ENCODE measurements around the gene COPS3. TPM values are rescaled to one million over a fixed set of nuclear protein-coding genes. Genes with fewer than 3 reads are reported as not detected.

COPS3 gene
- total and polyA plus RNA-seq, 9 of the 15 experiments (the other 6 are each of a cell fraction or from before 2014, with no cell fraction given) = 92.4 to 295 (median 167) TPM

GRCh38 chr17:17303010-17303846 lies 22.2 kb upstream of the COPS3 start, which contains the start of gene NT5M (continued):
- TF ChIP-seq, protein P1, sequence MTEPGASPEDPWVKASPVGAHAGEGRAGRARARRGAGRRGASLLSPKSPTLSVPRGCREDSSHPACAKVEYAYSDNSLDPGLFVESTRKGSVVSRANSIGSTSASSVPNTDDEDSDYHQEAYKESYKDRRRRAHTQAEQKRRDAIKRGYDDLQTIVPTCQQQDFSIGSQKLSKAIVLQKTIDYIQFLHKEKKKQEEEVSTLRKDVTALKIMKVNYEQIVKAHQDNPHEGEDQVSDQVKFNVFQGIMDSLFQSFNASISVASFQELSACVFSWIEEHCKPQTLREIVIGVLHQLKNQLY (CRISPR knock-in tag; conservative IDR thresholded peaks at IDR 0.05) = no peak
- no peak for TF ChIP-seq KDM1A (IDR thresholded peaks at IDR 0.05)
- TF ChIP-seq, protein P2, sequence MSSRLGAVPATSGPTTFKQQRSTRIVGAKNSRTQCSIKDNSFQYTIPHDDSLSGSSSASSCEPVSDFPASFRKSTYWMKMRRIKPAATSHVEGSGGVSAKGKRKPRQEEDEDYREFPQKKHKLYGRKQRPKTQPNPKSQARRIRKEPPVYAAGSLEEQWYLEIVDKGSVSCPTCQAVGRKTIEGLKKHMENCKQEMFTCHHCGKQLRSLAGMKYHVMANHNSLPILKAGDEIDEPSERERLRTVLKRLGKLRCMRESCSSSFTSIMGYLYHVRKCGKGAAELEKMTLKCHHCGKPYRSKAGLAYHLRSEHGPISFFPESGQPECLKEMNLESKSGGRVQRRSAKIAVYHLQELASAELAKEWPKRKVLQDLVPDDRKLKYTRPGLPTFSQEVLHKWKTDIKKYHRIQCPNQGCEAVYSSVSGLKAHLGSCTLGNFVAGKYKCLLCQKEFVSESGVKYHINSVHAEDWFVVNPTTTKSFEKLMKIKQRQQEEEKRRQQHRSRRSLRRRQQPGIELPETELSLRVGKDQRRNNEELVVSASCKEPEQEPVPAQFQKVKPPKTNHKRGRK (tag; IDR thresholded peaks at IDR 0.05) = no peak
- TF ChIP-seq MITF (IDR thresholded peaks at IDR 0.05) = no peak
- peak; percentile 41 to 84 for TF ChIP-seq E2F6 (IDR thresholded peaks at IDR 0.05; ENCODE audit: borderline replicate concordance in 1 of 2, extremely low read depth in 1 of 2, insufficient read depth in 1 of 2, insufficient read length in 1 of 2, low read depth in 1 of 2, low read length in 1 of 2, poor library complexity in 1 of 2, severe bottlenecking in 1 of 2)
- TF ChIP-seq, protein P3, sequence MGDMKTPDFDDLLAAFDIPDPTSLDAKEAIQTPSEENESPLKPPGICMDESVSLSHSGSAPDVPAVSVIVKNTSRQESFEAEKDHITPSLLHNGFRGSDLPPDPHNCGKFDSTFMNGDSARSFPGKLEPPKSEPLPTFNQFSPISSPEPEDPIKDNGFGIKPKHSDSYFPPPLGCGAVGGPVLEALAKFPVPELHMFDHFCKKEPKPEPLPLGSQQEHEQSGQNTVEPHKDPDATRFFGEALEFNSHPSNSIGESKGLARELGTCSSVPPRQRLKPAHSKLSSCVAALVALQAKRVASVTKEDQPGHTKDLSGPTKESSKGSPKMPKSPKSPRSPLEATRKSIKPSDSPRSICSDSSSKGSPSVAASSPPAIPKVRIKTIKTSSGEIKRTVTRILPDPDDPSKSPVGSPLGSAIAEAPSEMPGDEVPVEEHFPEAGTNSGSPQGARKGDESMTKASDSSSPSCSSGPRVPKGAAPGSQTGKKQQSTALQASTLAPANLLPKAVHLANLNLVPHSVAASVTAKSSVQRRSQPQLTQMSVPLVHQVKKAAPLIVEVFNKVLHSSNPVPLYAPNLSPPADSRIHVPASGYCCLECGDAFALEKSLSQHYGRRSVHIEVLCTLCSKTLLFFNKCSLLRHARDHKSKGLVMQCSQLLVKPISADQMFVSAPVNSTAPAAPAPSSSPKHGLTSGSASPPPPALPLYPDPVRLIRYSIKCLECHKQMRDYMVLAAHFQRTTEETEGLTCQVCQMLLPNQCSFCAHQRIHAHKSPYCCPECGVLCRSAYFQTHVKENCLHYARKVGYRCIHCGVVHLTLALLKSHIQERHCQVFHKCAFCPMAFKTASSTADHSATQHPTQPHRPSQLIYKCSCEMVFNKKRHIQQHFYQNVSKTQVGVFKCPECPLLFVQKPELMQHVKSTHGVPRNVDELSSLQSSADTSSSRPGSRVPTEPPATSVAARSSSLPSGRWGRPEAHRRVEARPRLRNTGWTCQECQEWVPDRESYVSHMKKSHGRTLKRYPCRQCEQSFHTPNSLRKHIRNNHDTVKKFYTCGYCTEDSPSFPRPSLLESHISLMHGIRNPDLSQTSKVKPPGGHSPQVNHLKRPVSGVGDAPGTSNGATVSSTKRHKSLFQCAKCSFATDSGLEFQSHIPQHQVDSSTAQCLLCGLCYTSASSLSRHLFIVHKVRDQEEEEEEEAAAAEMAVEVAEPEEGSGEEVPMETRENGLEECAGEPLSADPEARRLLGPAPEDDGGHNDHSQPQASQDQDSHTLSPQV (IDR thresholded peaks at IDR 0.05) = 0 out of 2 replicates have a peak, but pooled peaks have one; percentile 33
- 0 out of 2 replicates have a peak, but pooled peaks have one; percentile 17 for TF ChIP-seq ZBTB12 (CRISPR knock-in tag; IDR thresholded peaks at IDR 0.05)
- TF ChIP-seq, protein P4, sequence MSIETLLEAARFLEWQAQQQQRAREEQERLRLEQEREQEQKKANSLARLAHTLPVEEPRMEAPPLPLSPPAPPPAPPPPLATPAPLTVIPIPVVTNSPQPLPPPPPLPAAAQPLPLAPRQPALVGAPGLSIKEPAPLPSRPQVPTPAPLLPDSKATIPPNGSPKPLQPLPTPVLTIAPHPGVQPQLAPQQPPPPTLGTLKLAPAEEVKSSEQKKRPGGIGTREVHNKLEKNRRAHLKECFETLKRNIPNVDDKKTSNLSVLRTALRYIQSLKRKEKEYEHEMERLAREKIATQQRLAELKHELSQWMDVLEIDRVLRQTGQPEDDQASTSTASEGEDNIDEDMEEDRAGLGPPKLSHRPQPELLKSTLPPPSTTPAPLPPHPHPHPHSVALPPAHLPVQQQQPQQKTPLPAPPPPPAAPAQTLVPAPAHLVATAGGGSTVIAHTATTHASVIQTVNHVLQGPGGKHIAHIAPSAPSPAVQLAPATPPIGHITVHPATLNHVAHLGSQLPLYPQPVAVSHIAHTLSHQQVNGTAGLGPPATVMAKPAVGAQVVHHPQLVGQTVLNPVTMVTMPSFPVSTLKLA (conservative IDR thresholded peaks at IDR 0.05) = peak; percentile 19 to 35; a peak in 1 of 4 replicates
- TF ChIP-seq MEF2A (IDR thresholded peaks at IDR 0.05; ENCODE audit: control insufficient read depth, low read depth, low read length) = no peak
- no peak for TF ChIP-seq HNRNPUL1 (IDR thresholded peaks at IDR 0.05; ENCODE audit: low read length)
- no peak for TF ChIP-seq ZNF445 (CRISPR knock-in tag; IDR thresholded peaks at IDR 0.05; ENCODE audit: low read depth)
- TF ChIP-seq TAF1 (IDR thresholded peaks at IDR 0.05; ENCODE audit: control insufficient read depth, extremely low read depth, insufficient read depth, low read length, severe bottlenecking) = peak; percentile 68

Data from K562 (cell line).